Esophagus muscularis mucosa (tissue), 4 donors: ENCODE measurements around the gene PHOSPHO2. TPM values are rescaled to one million over a fixed set of nuclear protein-coding genes. Genes with fewer than 3 reads are reported as not detected.

Experiments used
- DNase-seq: peaks from one replicate; pipeline ENCODE4 v3.0.0-alpha.2; 2017; ENCODE audit errors: extremely low spot score
- H3K27ac ChIP-seq, 4 donors: fragments of 200-600 bp; sonication (generic); replicated peaks in 1 of 4; 1 replicate in 3 of 4; 2 replicates in 1 of 4; pipeline ENCODE4 v1.5.1; 2016 to 2019; ENCODE audit warnings: mild to moderate bottlenecking in 1 of 4
- H3K27me3 ChIP-seq, 4 donors: fragments of 200-600 bp; sonication (generic); one replicate each; pipeline versions ENCODE4 v1.5.1 to v1.6.0; 2016 to 2019
- H3K36me3 ChIP-seq, 4 donors: fragments of 200-600 bp; sonication (generic); one replicate each; pipeline ENCODE4 v1.5.1; 2016 to 2019
- H3K4me1 ChIP-seq, 4 donors: fragments of 200-600 bp; sonication (generic); one replicate each; pipeline ENCODE4 v1.5.1; 2016 to 2019
- H3K4me3 ChIP-seq, 4 donors: fragments of 200-600 bp; sonication (generic); 1 replicate in 2 of 4; 2 replicates in 2 of 4; pipeline ENCODE4 v1.5.1; 2016 to 2019; ENCODE audit warnings: mild to moderate bottlenecking in 4 of 4, moderate library complexity in 1 of 4
- H3K9me3 ChIP-seq, 4 donors: fragments of 200-600 bp; sonication (generic); 1 replicate in 3 of 4; 2 replicates in 1 of 4; pipeline ENCODE4 v1.5.1; 2016 to 2019
- EP300 ChIP-seq: sonication (generic); formaldehyde crosslinking; IDR thresholded peaks from one replicate; pipeline ENCODE4 v1.6.1; 2017; ENCODE audit warnings: antibody characterized with exemption
- POLR2A ChIP-seq: fragments of 450-650 bp; IDR thresholded peaks from one replicate; pipeline ENCODE4 v1.6.1; 2017; ENCODE audit warnings: antibody characterized with exemption, moderate library complexity, mild to moderate bottlenecking, low read depth
- POLR2AphosphoS5 ChIP-seq, 2 donors: sonication (generic); formaldehyde crosslinking; IDR thresholded peaks; one replicate each; pipeline ENCODE4 v1.6.1; 2017; ENCODE audit warnings: antibody characterized with exemption in 2 of 2
- WGBS: methylation state at CpG from one replicate; pipeline ENCODE4 v1.1.5; 2018; 5-methylcytosine and 5-hydroxymethylcytosine counted together
- intact Hi-C: fragments of 100-400 bp; cut with DNase I; formaldehyde crosslinking; loops from one replicate; pipeline ENCODE4 v1.15.1; 2023
- total RNA-seq, 4 donors: library from RNA; depleted of rRNA; stranded (reverse); fragments of >200 nt; gene quantifications; one replicate each; pipeline versions ENCODE4 v1.1.0 to v1.2.1, GENCODE V29; 2016
- TF ChIP-seq, protein P1 (sequence below), 3 experiments: fragments of 200-600 bp in 2 of 3; fragments of 450-650 bp in 1 of 3; sonication (generic) in 2 of 3; IDR thresholded peaks; one replicate each; pipeline ENCODE4 v1.5.1; 2017 to 2019; ENCODE audit warnings: antibody characterized with exemption in 3 of 3, mild to moderate bottlenecking in 2 of 3, moderate library complexity in 1 of 3

The PHOSPHO2 gene
- total RNA-seq, 4 donors from 2014 or later: 3.3 to 18.7 (median 6.6) TPM

DNA sequence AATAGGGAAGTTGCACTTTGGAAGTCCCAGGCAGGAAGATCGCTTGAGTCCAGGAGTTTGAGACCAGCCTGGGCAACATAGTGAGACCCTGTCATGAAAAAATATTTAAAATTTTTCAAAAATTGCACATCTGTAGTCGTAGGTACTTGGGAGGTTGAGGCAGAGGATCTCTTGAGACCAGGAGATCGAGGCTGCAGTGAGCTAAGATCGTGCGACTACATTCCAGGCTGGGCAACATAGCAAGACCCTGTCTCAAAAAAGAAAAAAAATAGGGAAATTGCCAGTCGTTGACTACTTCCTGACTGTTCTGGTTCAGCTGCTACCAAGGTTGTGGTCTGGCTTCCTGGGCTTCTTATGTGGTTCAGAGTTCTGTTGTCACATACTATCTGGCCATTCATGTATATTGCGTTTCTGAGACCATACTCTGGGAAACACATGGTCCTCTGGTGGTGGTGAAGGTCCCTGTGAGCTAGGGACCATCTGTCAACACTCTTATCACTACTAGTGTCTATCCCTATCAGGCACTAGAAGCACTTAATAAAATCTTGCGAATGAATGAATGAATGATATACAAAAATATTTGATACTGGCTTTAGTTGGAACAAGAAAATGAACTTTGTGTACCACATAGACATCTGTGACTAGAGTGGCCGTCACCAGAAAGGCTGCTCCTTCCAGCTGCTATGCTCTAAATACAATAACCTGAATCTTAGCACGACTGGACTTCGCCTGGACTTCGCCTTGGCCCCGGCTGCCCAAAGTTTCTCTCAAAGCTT, 38.5 kb downstream of the PHOSPHO2 start:
- H3K27ac ChIP-seq: peak overlapping the region; percentile 78 to 80 (median 80)
- 52% methylated on average over 13 of the region's 13 CpGs for WGBS
- H3K27me3 ChIP-seq: peaks cover 0 to 2% (median 0%) of the 10 kb centered on the region in 4 donors
- H3K4me1 ChIP-seq: peaks cover 5 to 41% (median 37%) of the 10 kb centered on the region in 4 donors
- no peaks in the 10 kb centered on the region for H3K9me3 ChIP-seq
- H3K4me3 ChIP-seq: peak overlapping the region; percentile 56 to 80 (median 70)
- peak; percentile 89 for DNase-seq
- no peak for TF ChIP-seq EP300
- TF ChIP-seq, protein P1, sequence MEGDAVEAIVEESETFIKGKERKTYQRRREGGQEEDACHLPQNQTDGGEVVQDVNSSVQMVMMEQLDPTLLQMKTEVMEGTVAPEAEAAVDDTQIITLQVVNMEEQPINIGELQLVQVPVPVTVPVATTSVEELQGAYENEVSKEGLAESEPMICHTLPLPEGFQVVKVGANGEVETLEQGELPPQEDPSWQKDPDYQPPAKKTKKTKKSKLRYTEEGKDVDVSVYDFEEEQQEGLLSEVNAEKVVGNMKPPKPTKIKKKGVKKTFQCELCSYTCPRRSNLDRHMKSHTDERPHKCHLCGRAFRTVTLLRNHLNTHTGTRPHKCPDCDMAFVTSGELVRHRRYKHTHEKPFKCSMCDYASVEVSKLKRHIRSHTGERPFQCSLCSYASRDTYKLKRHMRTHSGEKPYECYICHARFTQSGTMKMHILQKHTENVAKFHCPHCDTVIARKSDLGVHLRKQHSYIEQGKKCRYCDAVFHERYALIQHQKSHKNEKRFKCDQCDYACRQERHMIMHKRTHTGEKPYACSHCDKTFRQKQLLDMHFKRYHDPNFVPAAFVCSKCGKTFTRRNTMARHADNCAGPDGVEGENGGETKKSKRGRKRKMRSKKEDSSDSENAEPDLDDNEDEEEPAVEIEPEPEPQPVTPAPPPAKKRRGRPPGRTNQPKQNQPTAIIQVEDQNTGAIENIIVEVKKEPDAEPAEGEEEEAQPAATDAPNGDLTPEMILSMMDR (IDR thresholded peaks at IDR 0.05): no peak
- TF ChIP-seq POLR2AphosphoS5 (IDR thresholded peaks at IDR 0.05): no peak
- TF ChIP-seq POLR2A: no peak
- H3K36me3 ChIP-seq: no peaks in the 10 kb centered on the region
- intact Hi-C loops: loop anchor here (5.0 kb wide), 1 partner anchor 35 kb away; no protein-coding TSS in a partner anchor

DNA sequence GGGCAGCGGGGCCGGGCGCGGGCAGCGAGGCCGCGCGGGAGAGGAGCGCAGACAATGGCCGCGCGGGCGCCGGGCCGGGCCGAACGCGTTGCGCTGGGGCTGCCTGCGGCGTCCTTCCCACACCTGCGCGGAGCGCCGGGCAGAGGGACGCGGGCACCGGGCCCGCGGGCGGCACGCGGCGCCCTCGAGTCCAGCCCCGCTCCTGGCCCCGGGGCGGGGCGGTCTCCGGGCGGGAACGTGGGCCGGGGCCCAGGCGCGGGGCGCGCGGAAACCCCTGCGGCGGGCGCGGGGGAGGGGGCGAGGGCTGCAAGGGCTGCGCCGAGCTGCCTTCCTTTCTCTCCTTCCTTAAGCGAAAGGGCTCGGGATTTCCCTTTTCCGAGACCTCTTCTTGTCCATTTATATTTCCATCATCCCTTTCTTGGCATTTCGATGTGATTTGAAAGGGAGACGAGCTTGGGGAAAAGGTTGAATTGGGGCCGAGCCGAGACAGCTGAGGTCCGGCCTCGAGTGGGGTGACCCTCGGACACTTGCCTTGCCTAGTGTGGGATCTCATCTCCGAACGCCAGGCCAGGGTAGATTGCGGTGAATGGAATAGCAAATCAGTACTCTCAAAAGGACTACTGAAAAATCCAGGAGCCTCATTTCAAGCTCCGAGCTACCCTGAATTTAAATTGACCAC, 40.0 kb downstream of the PHOSPHO2 start:
- H3K27me3 ChIP-seq: peaks cover 0 to 2% (median 0%) of the 10 kb centered on the region in 4 donors
- H3K4me1 ChIP-seq: peaks cover 5 to 53% (median 44%) of the 10 kb centered on the region in 4 donors
- peak overlapping the region; percentile 78 to 80 (median 80) for H3K27ac ChIP-seq
- no peak for DNase-seq
- 3% methylated on average over 19 of the region's 69 CpGs for WGBS
- intact Hi-C loops: loop anchor here (5.0 kb wide), 1 partner anchor 37 kb away; no protein-coding TSS in a partner anchor
- H3K4me3 ChIP-seq: peak overlapping the region; percentile 56 to 80 (median 70)
- no peaks in the 10 kb centered on the region for H3K36me3 ChIP-seq
- TF ChIP-seq POLR2AphosphoS5 (IDR thresholded peaks at IDR 0.05): no peak
- TF ChIP-seq, protein P1 (IDR thresholded peaks at IDR 0.05): no peak
- no peak for TF ChIP-seq POLR2A
- no peak for TF ChIP-seq EP300
- no peaks in the 10 kb centered on the region for H3K9me3 ChIP-seq

DNA sequence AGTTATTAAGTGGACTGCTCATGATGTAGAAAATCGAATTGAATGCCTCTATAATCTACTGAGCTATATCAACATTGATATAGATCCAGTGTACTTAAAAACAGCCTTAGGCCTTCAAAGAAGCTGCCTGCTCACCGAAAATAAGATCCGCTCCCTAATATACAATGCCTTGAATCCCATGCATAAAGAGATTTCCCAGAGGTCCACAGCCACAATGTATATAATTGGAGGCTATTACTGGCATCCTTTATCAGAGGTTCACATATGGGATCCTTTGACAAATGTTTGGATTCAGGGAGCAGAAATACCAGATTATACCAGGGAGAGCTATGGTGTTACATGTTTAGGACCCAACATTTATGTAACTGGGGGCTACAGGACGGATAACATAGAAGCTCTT, 41.4 kb downstream of the PHOSPHO2 start:
- WGBS: 70% methylated on average over 4 of the region's 4 CpGs
- DNase-seq: no peak
- H3K4me1 ChIP-seq: peaks cover 5 to 60% (median 50%) of the 10 kb centered on the region in 4 donors
- H3K9me3 ChIP-seq: no peaks in the 10 kb centered on the region
- H3K27me3 ChIP-seq: peaks cover 0 to 2% (median 0%) of the 10 kb centered on the region in 4 donors
- peak overlapping the region in 2 of 4 donors; percentile 42 to 46 for H3K27ac ChIP-seq
- peak overlapping the region; percentile 56 to 80 (median 70) for H3K4me3 ChIP-seq
- H3K36me3 ChIP-seq: no peaks in the 10 kb centered on the region
- no peak for TF ChIP-seq POLR2A
- TF ChIP-seq POLR2AphosphoS5 (IDR thresholded peaks at IDR 0.05): no peak
- no peak for TF ChIP-seq EP300
- TF ChIP-seq, protein P1 (IDR thresholded peaks at IDR 0.05): no peak
- intact Hi-C loops: no loop called here

DNA sequence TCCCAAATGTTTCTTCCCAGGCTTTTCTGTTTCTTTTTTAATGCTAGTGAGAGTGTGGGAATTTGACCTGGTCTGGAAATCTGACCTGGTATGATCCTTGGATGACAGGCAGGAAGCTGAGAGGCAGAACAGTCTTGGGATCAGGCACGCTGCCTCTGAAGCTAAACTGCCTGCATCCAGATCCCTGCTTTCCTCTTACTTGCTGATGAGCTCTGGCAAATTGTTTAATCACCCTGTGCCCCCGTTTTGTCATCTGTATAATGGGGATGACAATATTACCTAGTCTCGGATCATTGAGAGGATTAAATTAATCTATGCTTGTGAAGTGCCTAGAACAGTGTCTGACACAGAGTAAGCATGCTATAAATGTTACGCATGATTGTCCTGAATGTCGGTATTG, 42.6 kb downstream of the PHOSPHO2 start:
- TF ChIP-seq EP300 (no peak), POLR2AphosphoS5 (IDR thresholded peaks at IDR 0.05) (peak in 1 of 2 donors; percentile 37), POLR2A (no peak)
- TF ChIP-seq, protein P1 (IDR thresholded peaks at IDR 0.05): no peak
- no peak for DNase-seq
- peaks cover 0 to under 1% (median 0%) of the 10 kb centered on the region in 4 donors for H3K36me3 ChIP-seq
- H3K27me3 ChIP-seq: no peaks in the 10 kb centered on the region
- no peaks in the 10 kb centered on the region for H3K9me3 ChIP-seq
- peak overlapping the region in 3 of 4 donors; percentile 22 to 46 (median 42) for H3K27ac ChIP-seq
- 54% methylated on average over 5 of the region's 5 CpGs for whole genome bisulfite sequencing
- peaks cover 5 to 60% (median 50%) of the 10 kb centered on the region in 4 donors for H3K4me1 ChIP-seq
- peak overlapping the region; percentile 35 to 80 (median 70) for H3K4me3 ChIP-seq
- intact Hi-C loops: no loop called here
